GM19455 (cell line): Measurements from ENCODE around the gene CFAP221.

ENCODE experiments used
- ATAC-seq: cut with Tn5 transposase; IDR thresholded peaks from one replicate; pipeline ENCODE4 v1.9.1; 2021; ENCODE audit not compliant: unreplicated experiment

Gene CFAP221

DNA sequence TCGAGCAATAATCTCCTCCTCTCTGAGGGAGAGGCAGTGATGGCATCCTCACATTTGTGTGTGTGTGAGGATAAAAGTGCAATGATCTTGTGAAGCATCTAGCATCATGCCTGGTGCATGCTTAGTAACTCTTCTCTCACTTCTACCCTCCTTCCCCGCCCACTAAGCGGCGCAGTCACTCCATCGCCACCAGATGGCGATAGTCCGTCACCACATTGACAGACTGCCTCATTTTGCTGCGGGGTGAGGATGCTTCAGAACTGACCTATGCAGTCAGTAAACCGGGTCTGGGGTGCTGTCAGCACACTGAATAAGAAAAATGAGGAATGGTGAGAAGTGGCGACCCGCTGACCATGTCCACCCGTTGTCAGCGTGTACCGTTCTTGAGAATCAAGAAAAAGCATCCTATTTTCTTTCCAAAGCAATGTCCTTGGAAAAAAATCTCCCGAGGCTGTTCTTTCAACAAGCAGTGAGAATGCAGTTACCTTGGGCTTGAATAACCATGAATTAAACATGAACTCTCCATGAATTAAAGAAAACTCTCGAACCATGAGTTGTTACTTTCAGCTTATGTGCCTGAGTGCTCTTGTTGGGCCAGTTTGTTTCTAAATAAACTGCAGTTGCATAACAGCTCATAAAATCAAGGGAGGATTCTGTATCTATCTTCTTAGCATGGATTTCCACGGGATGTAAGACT, 97.5 kb downstream of the CFAP221 start:
- ATAC-seq: peak; percentile 91

DNA sequence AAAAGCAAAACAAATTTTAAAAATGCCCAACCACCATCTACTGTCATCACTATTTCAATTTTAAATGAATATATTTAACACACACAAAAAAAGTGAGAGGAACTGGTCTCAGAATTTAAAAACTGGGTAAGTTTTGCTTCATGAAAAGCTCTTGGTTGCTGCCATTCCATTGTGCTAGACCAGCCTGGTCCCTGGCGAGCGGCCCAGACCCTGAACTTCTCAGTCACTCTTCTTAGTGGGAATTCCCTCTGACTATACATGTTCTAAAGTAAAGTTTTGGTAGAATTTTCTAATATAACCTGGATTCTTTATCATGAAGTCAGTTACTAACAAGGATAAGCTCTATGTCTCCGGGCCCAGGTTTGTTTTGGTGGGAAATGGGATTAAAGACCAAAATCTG, 99.9 kb downstream of the CFAP221 start:
- no peak for ATAC-seq

DNA sequence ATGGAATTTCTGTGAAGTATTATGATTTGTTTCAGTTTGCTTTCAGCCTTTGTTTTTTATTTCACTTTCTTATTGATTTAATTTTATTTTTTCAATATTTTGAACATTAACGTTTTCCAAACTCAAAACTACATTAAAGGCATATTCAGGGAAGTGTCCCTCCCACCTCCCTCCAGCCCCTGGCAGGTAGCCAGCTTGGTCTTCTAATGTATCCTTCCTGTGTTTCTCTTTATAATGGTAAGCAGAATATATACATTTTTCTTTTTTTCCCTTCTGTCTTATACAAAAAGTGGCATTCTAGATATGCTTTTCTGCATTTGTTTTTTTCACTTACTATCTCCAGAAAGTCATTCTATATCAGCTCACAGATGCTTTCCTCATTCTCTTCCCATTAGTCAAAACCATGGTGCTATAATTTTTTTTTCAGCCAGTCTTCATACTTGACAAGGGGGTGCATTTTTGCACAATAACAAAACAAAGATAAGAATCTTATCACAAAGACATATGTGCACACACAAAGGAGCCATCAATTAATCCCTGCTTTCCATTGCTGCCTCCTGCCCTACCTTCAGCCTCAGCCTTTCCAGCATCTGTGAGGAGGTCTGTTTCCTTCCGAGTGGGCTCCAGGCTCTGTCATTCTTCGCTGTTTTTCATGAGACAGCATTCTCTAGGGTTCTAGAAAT, 101.1 kb downstream of the CFAP221 start:
- no peak for ATAC-seq

DNA sequence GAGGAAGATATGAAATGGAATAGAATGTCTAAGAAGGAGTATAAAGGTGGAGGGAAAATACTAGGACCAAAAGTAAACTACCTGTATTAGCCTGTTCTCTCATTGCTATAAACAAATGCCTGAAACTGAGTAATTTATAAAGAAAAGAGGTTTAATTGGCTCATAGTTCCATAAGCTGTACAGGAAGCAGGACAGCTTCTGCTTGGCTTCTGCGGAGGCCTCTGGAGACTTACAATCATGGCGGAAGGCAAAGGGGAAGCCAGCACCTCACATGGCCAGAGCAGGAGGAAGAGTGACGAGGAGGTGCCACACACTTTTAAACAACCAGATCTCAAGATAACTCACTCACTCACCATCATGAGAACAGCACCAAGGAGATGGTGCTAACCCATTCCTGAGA, 101.9 kb downstream of the CFAP221 start:
- ATAC-seq: no peak

DNA sequence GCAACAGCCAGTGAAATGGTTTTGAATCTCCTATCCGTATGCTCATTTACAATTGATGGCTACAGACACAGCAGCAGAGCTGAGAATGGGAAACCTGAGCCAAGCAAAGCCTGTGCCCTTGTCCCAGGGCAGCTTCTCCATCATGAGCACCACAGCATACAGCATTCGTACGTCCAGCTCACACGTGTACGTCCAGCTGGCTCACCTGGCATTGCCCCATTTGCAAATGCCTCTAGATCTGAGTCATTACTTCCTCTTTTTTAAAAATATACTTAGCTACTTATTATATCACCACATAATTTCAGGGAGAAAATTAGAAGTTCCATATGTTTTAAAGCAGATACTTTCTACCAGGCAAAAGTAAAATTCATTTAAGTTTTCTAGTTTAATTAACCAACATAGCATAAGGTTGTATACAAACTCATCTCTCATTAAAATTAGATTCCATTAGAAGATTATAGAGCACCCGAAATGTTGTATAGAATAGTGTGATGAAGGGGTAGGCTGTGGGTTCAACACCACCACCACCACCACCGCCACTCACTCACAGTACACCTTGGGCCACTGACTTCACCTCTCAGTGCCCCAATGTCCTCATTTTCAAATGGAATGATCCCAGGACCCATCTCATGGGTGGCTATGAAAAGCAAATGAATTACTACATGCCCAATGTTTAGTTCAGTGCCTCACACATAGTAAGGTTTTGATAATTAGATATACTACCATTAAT, 103.4 kb downstream of the CFAP221 start:
- peak; percentile 66 for ATAC-seq

DNA sequence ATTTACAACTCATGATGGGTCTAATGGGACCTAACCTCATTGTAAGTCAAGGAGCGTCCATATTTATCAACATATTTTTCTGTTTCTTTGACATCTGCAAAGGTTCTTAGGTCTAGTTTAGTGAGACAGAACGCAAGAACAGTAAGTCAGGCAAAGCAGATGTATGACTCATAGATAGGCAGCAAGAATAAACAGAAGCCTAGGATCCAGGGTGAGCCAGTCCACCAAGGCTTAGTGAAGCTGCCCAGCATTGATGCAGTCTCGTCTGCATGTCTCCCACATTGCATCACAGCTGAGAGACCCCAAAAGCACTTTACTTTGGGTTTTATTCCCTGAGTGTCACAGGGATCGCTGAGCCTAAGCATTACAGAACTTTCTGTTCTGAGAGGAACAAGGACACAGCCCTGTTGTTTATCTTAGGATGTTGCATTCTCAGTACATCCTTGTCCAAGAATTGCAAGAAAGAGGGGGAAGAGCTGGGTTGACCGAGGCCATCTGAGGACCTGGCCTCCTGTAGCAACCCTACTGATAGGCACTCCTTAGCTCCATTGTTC, 105.2 kb downstream of the CFAP221 start:
- ATAC-seq: no peak

DNA sequence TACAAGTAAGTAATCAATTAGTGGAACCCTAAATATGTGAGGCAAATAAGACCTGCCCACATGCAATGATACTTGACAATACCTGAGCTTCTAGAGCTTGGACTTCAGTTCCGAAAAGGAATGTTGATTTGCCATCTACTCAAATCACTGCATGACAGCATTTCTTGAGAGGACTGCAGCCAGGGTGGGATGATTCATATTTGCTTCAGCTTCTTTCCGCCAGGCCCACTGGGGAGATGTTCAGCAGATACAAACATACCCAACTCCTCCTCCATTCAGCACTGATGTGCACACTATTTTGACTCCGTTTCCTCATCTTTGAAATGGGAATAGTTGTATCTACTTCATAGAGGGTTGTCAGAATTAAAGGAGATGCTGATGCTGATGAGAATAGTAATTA, 106.0 kb downstream of the CFAP221 start:
- ATAC-seq: no peak

DNA sequence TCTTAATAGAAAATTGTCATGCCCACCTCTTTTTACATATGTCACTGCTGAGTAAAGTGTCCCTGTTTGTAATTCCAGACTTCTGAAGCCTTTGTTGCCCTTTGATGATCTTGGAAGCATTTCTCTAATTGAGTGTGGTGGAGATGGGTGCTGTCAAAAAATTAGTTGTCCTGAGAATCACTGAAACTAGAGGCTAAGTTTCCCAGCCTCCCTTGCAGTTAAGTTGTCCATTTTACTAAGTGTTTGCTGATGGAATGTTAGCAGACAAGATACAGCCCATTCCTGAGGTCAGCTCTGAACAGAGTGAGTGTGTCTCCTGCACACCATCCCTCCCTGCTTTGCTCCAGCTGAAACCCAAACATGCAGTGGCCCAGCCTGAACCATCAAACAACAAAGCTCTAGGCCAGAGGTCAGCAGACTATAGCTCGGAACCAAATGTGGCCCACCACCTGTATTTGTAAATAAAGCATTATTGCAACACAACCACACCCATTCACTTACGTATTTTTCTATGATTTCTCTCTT, 106.7 kb downstream of the CFAP221 start:
- no peak for ATAC-seq

DNA sequence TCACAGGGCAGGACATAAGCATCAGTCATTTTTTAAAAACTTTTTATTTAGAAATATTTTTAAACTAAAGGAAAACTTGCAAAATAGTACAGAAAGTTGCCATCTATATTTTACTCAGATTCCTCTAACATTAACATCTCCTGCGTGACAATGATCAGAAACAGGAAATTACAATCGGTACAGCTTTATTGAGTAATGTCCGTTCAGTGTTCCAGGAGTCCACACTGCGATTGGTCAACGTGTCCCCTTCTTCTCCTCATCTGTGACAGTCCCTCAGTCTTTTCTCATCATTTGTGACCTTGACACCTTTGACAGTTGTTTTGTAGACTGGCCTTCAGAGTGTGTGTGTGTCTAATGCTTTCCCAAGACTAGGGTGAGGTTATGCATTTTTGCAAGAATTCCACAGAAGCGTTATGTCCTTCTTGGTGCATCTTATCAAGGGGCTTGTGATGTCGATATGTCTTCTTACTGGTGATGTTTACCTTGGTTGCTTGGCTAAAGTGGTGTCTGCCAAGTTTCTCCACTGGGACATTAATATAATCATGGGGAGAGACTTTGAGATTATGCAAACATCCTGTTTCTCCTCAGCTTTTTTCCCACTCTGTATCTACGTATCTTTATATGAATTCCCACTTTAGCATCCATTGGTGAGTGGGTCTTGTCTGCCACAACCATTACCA, 113.4 kb downstream of the CFAP221 start:
- ATAC-seq: no peak

DNA sequence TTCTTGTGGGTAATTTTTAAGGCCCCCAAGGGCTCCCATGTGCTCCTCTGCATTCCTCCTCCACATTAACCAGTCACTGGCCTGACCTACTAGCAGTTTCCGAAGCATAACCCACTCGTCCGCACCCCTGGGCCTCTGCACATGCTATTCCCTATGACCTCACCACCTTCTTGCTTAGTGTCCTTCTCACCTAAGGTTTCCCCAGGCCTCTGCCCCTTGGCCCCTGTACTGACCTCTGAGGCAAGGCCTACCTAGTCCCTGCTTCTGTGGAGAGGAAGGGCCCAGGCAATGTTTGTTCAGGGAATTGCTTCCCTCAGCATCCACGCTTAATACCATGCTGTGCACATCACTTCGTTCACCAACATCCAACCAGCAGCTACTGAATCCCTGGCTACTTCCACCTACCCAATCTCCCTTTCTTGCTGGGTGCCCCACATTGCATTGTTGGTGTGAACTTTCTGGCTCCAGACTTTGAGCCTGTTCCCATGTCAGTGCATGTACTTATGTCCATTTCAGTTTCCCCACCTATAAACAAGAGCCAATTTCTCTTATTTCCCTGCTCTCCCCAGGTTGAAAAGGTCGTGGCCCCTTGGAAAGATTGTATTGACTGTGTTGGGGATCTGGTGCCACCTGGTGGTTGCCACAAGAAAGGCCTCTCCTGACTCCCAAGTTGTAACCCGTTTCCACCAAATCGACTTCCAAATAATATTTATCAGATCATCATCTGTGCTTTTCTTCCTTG, 115.5 kb downstream of the CFAP221 start:
- ATAC-seq: no peak

DNA sequence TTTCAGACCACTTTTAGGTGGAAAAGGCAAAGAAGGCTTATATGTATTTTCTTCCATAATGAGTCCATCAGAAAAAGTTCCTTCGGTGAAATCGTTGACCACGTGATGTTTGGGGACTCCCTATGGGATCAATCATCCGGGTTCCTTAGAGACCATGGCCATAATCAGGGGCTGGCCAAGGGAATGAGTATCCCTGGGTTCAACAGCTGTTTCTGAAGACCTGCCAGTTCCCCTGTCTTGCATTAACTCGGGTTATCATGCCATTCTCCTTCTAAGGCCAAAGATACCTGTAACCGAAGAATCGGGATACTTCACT, 116.1 kb downstream of the CFAP221 start:
- ATAC-seq: no peak

DNA sequence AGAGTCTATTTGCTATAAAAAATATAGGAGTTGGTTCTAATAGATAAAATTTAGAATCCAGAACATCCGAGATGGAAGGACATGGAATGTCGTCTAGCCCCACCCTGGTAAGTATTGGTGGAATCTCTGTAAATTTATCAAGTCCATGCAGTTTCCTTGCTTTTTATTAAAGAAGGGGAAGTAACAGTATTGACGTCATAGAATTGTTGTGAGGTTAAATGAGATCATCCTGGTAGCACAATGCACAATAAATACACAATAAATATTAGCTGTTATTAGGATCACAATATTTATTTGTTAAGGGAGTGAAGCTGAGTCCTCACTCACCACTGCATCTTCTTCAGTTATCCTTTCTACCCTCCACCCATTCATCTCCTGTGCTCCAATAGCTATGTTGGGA, 118.0 kb downstream of the CFAP221 start:
- ATAC-seq: no peak

DNA sequence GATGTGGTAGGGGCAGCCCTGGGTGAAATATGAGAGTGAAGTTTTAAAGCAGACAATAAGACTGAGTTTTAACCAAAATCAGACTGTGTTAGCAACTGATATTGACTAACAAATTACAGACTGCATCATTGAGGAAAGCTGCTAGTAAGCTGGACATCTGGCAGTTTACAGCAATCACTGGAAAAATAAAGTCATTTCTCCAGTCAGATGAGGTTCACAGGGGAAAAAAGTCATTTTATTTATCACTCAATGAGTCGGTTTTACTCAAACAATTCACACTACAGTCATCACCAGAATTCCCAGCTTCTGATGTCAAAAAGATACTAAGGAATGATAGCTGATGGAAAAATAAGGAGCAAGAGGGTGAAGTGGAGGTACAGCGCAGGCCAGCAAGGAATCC, 124.3 kb downstream of the CFAP221 start:
- no peak for ATAC-seq

DNA sequence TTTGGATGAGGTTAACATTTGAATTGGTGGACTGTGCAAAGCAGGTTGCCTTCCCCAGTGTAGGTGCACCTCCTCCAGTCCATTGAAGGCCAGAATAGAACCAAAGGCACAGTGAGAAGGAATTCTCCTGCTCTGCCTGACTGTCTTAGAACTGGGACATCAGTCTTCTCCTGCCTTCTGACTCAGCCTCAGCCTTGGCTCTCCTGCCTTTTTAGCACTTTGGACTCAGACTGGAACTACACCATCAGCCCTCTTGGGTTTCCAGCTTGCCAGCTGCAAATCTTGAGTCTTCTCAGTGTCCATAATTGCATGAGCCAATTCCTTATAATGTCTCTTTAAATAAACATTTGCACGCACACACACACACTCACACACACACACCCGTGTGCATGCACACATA, 126.8 kb downstream of the CFAP221 start:
- ATAC-seq: no peak

DNA sequence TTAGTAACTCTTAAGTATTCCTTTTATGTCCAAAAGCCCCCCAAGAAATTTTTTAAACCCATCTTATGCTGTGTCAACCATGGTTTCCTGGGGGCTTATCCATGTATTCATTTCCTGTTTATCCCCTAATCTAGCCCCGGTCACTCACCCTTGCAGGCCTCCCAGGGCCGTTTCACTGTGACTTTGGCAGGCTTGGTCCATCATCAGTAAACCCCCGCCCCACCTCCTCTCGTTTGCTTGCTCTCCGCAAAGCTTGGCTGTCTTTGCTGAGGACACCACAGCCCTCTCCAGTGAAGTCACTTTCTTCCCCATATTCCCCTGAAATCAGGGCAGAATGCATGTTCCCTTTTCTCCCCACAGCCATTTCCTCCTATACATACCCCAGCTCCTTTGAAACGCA, 127.5 kb downstream of the CFAP221 start:
- ATAC-seq: no peak

DNA sequence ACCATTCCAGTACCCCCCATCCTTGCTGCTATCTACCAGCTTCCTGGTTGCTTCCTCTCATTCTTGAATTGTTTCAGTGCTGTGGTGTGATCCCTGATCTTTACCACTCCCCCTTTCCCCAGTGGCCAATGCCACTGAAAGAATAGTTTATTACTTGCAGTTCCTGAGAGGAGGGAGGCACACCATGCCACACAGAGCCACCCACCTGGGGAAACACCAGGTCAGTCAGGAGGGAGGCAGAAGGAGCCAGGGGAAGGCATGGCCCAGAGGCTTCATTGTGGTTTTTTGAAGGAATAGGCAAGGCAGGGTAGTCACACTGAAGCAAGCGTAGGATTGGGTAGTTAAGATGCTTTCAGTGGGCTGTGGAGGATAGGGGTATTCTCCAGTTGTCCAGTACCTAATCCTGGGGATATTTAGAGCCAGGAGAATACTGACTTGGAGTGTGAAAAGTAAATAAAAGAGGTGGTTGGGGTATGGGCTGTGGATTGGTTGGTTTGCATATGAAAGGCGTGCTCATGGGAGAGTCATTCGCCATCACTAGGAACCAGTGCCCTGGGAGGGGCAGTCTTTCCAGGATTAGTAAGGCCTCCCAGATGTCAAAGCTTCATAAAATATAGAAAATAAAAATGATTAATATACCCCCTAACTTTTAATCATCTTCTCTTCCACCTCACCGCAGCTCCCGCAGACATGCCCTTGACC, 128.1 kb downstream of the CFAP221 start:
- no peak for ATAC-seq

DNA sequence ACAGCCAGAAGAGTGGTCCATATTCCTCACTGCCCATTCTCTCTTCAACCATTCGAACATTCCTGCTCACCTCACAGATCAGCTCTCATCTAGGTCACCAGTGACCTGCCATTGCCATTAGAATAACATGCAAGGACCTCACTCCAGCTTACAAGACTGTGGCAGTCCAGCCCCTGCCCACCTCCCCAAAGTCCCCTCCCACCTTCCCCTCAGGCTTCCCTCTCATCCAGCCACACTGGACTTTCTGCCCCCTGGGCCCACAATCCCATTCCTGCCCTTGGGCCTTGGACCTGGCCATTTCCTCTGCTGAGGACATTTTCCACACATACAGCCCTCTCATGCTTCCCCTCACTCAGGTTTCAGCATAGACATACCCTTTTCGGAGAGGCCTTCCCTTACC, 129.5 kb downstream of the CFAP221 start:
- no peak for ATAC-seq

DNA sequence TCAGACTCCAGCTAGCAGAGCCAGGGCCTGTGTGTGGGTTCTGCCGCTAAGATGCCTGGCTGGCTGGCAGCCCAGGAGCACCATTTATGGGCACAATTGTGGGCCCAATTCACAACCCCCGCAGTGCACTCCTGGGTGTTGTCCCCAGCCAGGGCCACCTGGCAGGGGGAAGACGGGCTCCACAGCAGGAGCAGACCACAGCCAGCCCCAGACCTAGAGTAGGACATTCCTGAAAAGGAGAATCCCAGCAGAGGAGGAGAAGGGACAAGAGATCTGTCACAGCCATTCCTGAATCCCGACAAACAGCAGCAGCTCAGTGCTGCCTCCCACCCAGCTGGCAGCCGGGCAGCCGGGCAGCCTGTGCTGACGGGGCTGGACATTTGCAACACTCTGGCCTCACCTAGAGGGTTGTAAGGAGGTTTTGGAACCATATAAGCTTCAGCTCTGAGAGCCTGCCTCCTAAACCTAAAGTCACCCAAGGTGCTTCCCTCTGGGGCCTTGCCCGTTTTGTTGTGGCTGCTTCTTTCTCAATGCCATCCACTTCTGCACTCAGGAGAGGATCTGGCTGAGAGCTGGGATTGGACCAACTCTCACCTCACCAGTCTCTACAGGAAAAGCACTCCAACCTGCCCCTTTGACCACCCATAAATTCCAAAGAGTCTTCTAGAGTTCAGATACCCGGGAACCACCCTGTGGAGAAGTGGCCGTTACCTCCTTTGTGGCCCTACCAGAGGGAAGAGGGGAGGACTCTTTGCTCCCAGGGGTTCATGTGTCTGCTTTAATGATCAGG, 130.7 kb downstream of the CFAP221 start:
- ATAC-seq: no peak

DNA sequence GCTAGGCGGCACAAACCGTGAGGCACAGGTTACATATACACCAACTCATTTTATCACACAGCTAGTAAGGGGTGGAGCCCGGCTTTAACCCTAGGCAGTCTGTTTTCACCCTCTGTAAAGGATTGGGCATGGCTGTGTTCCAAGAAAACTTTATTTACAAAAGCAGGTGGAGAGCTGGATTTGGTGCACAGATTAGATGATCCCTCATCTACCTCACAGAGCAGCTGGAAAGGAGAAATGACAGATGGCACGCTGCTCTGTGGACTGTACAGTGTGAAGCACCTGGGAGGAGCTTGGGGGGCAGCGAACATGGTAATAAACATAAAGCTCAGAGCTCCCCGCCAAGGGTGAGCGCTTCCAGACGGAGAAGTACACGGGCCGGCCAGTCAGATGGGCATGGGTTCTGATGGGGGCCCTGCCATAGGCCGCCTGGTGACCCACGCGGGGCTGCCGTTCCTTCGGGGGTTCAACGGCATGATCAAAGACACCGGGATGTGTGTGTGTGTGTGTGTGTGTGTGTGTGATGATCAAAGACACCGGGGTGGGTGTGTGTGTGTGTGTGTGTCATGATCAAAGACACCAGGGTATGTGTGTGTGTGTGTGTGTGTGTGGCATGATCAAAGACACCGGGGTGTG, 133.9 kb downstream of the CFAP221 start:
- ATAC-seq: no peak
